Parietal lobe (tissue), 2 donors: Measurements from ENCODE around the gene SNAI1. TPM values are rescaled to one million over a fixed set of nuclear protein-coding genes. Genes with fewer than 3 reads are reported as not detected.

ENCODE experiments used
- small RNA-seq: library from RNA; depleted of rRNA; stranded (forward); fragments of <200 nt; gene quantifications from one replicate; pipeline ENCODE3, GENCODE V24; 2014; ENCODE audit warnings: low replicate concordance
- total RNA-seq: library from RNA; depleted of rRNA; stranded (reverse); fragments of >200 nt; gene quantifications from one replicate; pipeline ENCODE4 v1.2.3, GENCODE V29; 2014

SNAI1 gene
- total RNA-seq = not detected

GRCh38 chr20:49982346-49983122, at the start of gene SNAI1:
TSS of gene SNAI1 (plus strand) at chr20:49982980. CDS start at chr20:49983060, 80 bp downstream.

GRCh38 chr20:49936153-49937026, 46.4 kb upstream of the SNAI1 start, which contains the start of gene RNF114:
TSS of gene RNF114 (plus strand) at chr20:49936397. CDS start at chr20:49936413, 16 bp downstream.

Small RNA genes within 50 kb of the gene (small RNA-seq; reads per million reads assigned to genes)
- gene RF00017 = not detected
- gene RNU6-147P = not detected

Other genes starting within 250 kb of the SNAI1 start
- gene SLC9A8, start 170.2 kb upstream of the SNAI1 start, total RNA-seq = 8.1 TPM
- gene SPATA2, start 67.5 kb upstream of the SNAI1 start, total RNA-seq = 4.1 TPM
- gene RNF114, start 46.6 kb upstream of the SNAI1 start, total RNA-seq = 60.4 TPM
- 95.5 TPM for gene UBE2V1, start 130.2 kb downstream of the SNAI1 start, total RNA-seq
- gene PEDS1, start 170.7 kb downstream of the SNAI1 start, total RNA-seq = 11.9 TPM
- gene CEBPB, start 207.8 kb downstream of the SNAI1 start, total RNA-seq = 0.94 TPM